ENCODE measurements around the gene HCRTR1.

HCRTR1 gene

GRCh38 chr1:31650161-31651088 is 32.9 kb downstream of the HCRTR1 start:
- Histone ChIP-seq H3K9ac (ENCODE audit: low read length) (no peak overlapping the region), H3K9me3 (ENCODE audit: low read length) (no peaks in the 10 kb centered on the region), H3K36me3 (ENCODE audit: insufficient read depth, low read length) (peaks cover 22% of the 10 kb centered on the region), H3K4me3 (ENCODE audit: low read depth in 1 of 2, low read length in 2 of 2) (no peak overlapping the region), H3K4me1 (ENCODE audit: insufficient read depth, low read length) (peaks cover 11% of the 10 kb centered on the region), H3K27ac (ENCODE audit: low read depth, low read length) (no peak overlapping the region), H3K27me3 (ENCODE audit: control insufficient read depth in 1 of 2, insufficient read depth in 2 of 2, low read length in 2 of 2) (no peaks in the 10 kb centered on the region)

- Histone ChIP-seq H3K27ac (ENCODE audit: low read depth, low read length) (no peak overlapping the region), H3K36me3 (ENCODE audit: insufficient read depth, low read length) (peaks cover 26% of the 10 kb centered on the region), H3K4me3 (ENCODE audit: low read depth in 1 of 2, low read length in 2 of 2) (no peak overlapping the region), H3K9ac (ENCODE audit: low read length) (no peak overlapping the region), H3K9me3 (ENCODE audit: low read length) (no peaks in the 10 kb centered on the region), H3K27me3 (ENCODE audit: control insufficient read depth in 1 of 2, insufficient read depth in 2 of 2, low read length in 2 of 2) (no peaks in the 10 kb centered on the region), H3K4me1 (ENCODE audit: insufficient read depth, low read length) (peaks cover 6% of the 10 kb centered on the region)
Measured at GRCh38 chr1:31651089-31651420, 33.6 kb downstream of the HCRTR1 start.

GRCh38 chr1:31651766-31652165 is 34.3 kb downstream of the HCRTR1 start:
- Histone ChIP-seq H3K36me3 (ENCODE audit: insufficient read depth, low read length) (peaks cover 29% of the 10 kb centered on the region), H3K27me3 (ENCODE audit: control insufficient read depth in 1 of 2, insufficient read depth in 2 of 2, low read length in 2 of 2) (no peaks in the 10 kb centered on the region), H3K9me3 (ENCODE audit: low read length) (no peaks in the 10 kb centered on the region), H3K4me3 (ENCODE audit: low read depth in 1 of 2, low read length in 2 of 2) (no peak overlapping the region), H3K27ac (ENCODE audit: low read depth, low read length) (no peak overlapping the region), H3K9ac (ENCODE audit: low read length) (no peak overlapping the region), H3K4me1 (ENCODE audit: insufficient read depth, low read length) (peaks cover 6% of the 10 kb centered on the region)

GRCh38 chr1:31652891-31653499 is 35.5 kb downstream of the HCRTR1 start:
- H3K27ac ChIP-seq (ENCODE audit: low read depth, low read length), result no peak overlapping the region
- no peak overlapping the region for H3K4me3 ChIP-seq (ENCODE audit: low read depth in 1 of 2, low read length in 2 of 2)
- H3K27me3 ChIP-seq (ENCODE audit: control insufficient read depth in 1 of 2, insufficient read depth in 2 of 2, low read length in 2 of 2), result no peaks in the 10 kb centered on the region
- peaks cover 6% of the 10 kb centered on the region for H3K4me1 ChIP-seq (ENCODE audit: insufficient read depth, low read length)
- H3K36me3 ChIP-seq (ENCODE audit: insufficient read depth, low read length), result peaks cover 35% of the 10 kb centered on the region
- H3K9me3 ChIP-seq (ENCODE audit: low read length), result no peaks in the 10 kb centered on the region
- no peak overlapping the region for H3K9ac ChIP-seq (ENCODE audit: low read length)

- Histone ChIP-seq H3K9ac (ENCODE audit: low read length) (no peak overlapping the region), H3K9me3 (ENCODE audit: low read length) (no peaks in the 10 kb centered on the region), H3K4me3 (ENCODE audit: low read depth in 1 of 2, low read length in 2 of 2) (no peak overlapping the region), H3K36me3 (ENCODE audit: insufficient read depth, low read length) (peaks cover 44% of the 10 kb centered on the region), H3K27me3 (ENCODE audit: control insufficient read depth in 1 of 2, insufficient read depth in 2 of 2, low read length in 2 of 2) (no peaks in the 10 kb centered on the region), H3K27ac (ENCODE audit: low read depth, low read length) (no peak overlapping the region), H3K4me1 (ENCODE audit: insufficient read depth, low read length) (peaks cover 6% of the 10 kb centered on the region)
Measured at GRCh38 chr1:31653717-31654473, 36.4 kb downstream of the HCRTR1 start.

- Histone ChIP-seq H3K27me3 (ENCODE audit: control insufficient read depth in 1 of 2, insufficient read depth in 2 of 2, low read length in 2 of 2) (no peaks in the 10 kb centered on the region), H3K9me3 (ENCODE audit: low read length) (no peaks in the 10 kb centered on the region), H3K27ac (ENCODE audit: low read depth, low read length) (no peak overlapping the region), H3K9ac (ENCODE audit: low read length) (no peak overlapping the region), H3K4me1 (ENCODE audit: insufficient read depth, low read length) (peaks cover 6% of the 10 kb centered on the region), H3K4me3 (ENCODE audit: low read depth in 1 of 2, low read length in 2 of 2) (no peak overlapping the region), H3K36me3 (ENCODE audit: insufficient read depth, low read length) (peaks cover 50% of the 10 kb centered on the region)
Measured at GRCh38 chr1:31654474-31654776, 36.9 kb downstream of the HCRTR1 start.

- H3K4me3 ChIP-seq (ENCODE audit: low read depth in 1 of 2, low read length in 2 of 2), result no peak overlapping the region
- H3K36me3 ChIP-seq (ENCODE audit: insufficient read depth, low read length), result peaks cover 55% of the 10 kb centered on the region
- H3K27ac ChIP-seq (ENCODE audit: low read depth, low read length), result no peak overlapping the region
- no peak overlapping the region for H3K9ac ChIP-seq (ENCODE audit: low read length)
- H3K4me1 ChIP-seq (ENCODE audit: insufficient read depth, low read length), result peaks cover 6% of the 10 kb centered on the region
- H3K9me3 ChIP-seq (ENCODE audit: low read length), result no peaks in the 10 kb centered on the region
- no peaks in the 10 kb centered on the region for H3K27me3 ChIP-seq (ENCODE audit: control insufficient read depth in 1 of 2, insufficient read depth in 2 of 2, low read length in 2 of 2)
Measured at GRCh38 chr1:31655104-31655503, 37.6 kb downstream of the HCRTR1 start.

- no peak overlapping the region for H3K4me3 ChIP-seq (ENCODE audit: low read depth in 1 of 2, low read length in 2 of 2)
- no peaks in the 10 kb centered on the region for H3K9me3 ChIP-seq (ENCODE audit: low read length)
- peaks cover 61% of the 10 kb centered on the region for H3K36me3 ChIP-seq (ENCODE audit: insufficient read depth, low read length)
- peaks cover 6% of the 10 kb centered on the region for H3K4me1 ChIP-seq (ENCODE audit: insufficient read depth, low read length)
- H3K9ac ChIP-seq (ENCODE audit: low read length), result no peak overlapping the region
- H3K27ac ChIP-seq (ENCODE audit: low read depth, low read length), result no peak overlapping the region
- H3K27me3 ChIP-seq (ENCODE audit: control insufficient read depth in 1 of 2, insufficient read depth in 2 of 2, low read length in 2 of 2), result no peaks in the 10 kb centered on the region
Measured at GRCh38 chr1:31655756-31656155, 38.3 kb downstream of the HCRTR1 start.

- no peaks in the 10 kb centered on the region for H3K4me1 ChIP-seq (ENCODE audit: insufficient read depth, low read length)
- H3K9ac ChIP-seq (ENCODE audit: low read length), result no peak overlapping the region
- H3K27ac ChIP-seq (ENCODE audit: low read depth, low read length), result no peak overlapping the region
- no peaks in the 10 kb centered on the region for H3K27me3 ChIP-seq (ENCODE audit: control insufficient read depth in 1 of 2, insufficient read depth in 2 of 2, low read length in 2 of 2)
- no peak overlapping the region for H3K4me3 ChIP-seq (ENCODE audit: low read depth in 1 of 2, low read length in 2 of 2)
- peaks cover 69% of the 10 kb centered on the region for H3K36me3 ChIP-seq (ENCODE audit: insufficient read depth, low read length)
- H3K9me3 ChIP-seq (ENCODE audit: low read length), result no peaks in the 10 kb centered on the region
Measured at GRCh38 chr1:31657020-31657804, 39.7 kb downstream of the HCRTR1 start.

GRCh38 chr1:31657972-31658510 is 40.6 kb downstream of the HCRTR1 start:
- Histone ChIP-seq H3K27me3 (ENCODE audit: control insufficient read depth in 1 of 2, insufficient read depth in 2 of 2, low read length in 2 of 2) (no peaks in the 10 kb centered on the region), H3K36me3 (ENCODE audit: insufficient read depth, low read length) (peaks cover 66% of the 10 kb centered on the region), H3K9me3 (ENCODE audit: low read length) (no peaks in the 10 kb centered on the region), H3K9ac (ENCODE audit: low read length) (no peak overlapping the region), H3K4me1 (ENCODE audit: insufficient read depth, low read length) (no peaks in the 10 kb centered on the region), H3K4me3 (ENCODE audit: low read depth in 1 of 2, low read length in 2 of 2) (no peak overlapping the region), H3K27ac (ENCODE audit: low read depth, low read length) (no peak overlapping the region)

GRCh38 chr1:31658721-31659120 is 41.2 kb downstream of the HCRTR1 start:
- Histone ChIP-seq H3K27ac (ENCODE audit: low read depth, low read length) (no peak overlapping the region), H3K36me3 (ENCODE audit: insufficient read depth, low read length) (peaks cover 61% of the 10 kb centered on the region), H3K9me3 (ENCODE audit: low read length) (no peaks in the 10 kb centered on the region), H3K4me3 (ENCODE audit: low read depth in 1 of 2, low read length in 2 of 2) (no peak overlapping the region), H3K4me1 (ENCODE audit: insufficient read depth, low read length) (no peaks in the 10 kb centered on the region), H3K9ac (ENCODE audit: low read length) (no peak overlapping the region), H3K27me3 (ENCODE audit: control insufficient read depth in 1 of 2, insufficient read depth in 2 of 2, low read length in 2 of 2) (no peaks in the 10 kb centered on the region)

Data from muscle layer of colon (tissue), 2 donors.